Psoas muscle (tissue), 8 donors: ENCODE data around the gene COPS7A. TPM values are rescaled to one million over a fixed set of nuclear protein-coding genes. Genes with fewer than 3 reads are reported as not detected.

ENCODE experiments used
- ATAC-seq, 4 donors: fragments of 200-7000 bp; cut with Tn5 transposase; one replicate each; pipeline ENCODE4 v1.9.1; 2020; ENCODE audit warnings: moderate library complexity in 3 of 4, mild to moderate bottlenecking in 2 of 4
- DNase-seq, 2 donors: peaks; one replicate each; pipeline ENCODE4 v3.0.0-alpha.2; 2020
- H3K27ac ChIP-seq: fragments of 200-600 bp; one replicate; pipeline ENCODE4 v1.8.0; 2022
- H3K27me3 ChIP-seq, 3 donors: fragments of 200-600 bp in 1 of 3; one replicate each; pipeline versions ENCODE4 v1.6.1 to v1.8.0; 2013 to 2022; ENCODE audit warnings: low read length in 2 of 3, mild to moderate bottlenecking in 2 of 3, moderate library complexity in 1 of 3; ENCODE audit not compliant: insufficient read depth in 3 of 3
- H3K36me3 ChIP-seq, 2 donors: fragments of 200-600 bp in 1 of 2; one replicate each; pipeline versions ENCODE4 v1.6.1 to v1.8.0; 2013 to 2022; ENCODE audit warnings: low read depth in 1 of 2, mild to moderate bottlenecking in 1 of 2, moderate library complexity in 1 of 2; ENCODE audit not compliant: insufficient read depth in 1 of 2
- H3K4me1 ChIP-seq: fragments of 200-600 bp; one replicate; pipeline ENCODE4 v1.8.0; 2022
- H3K4me3 ChIP-seq: fragments of 200-600 bp; one replicate; pipeline ENCODE4 v1.8.0; 2022; ENCODE audit warnings: mild to moderate bottlenecking
- H3K9me3 ChIP-seq: fragments of 200-600 bp; one replicate; pipeline ENCODE4 v1.8.0; 2022
- WGBS, 3 donors: extraction: QIAGEN DNeasy Blood & Tissue Kit; methylation state at CpG; one replicate each; pipeline versions ENCODE4 v1.1.6 to v1.1.7; 2013; 5-methylcytosine and 5-hydroxymethylcytosine counted together
- intact Hi-C, 2 donors: fragments of 100-400 bp; cut with DNase I; formaldehyde crosslinking; loops; one replicate each; pipeline versions ENCODE4 v1.11.0 to v1.14.2; 2022
- polyA plus RNA-seq, 3 donors: library from polyadenylated mRNA; stranded (reverse); fragments of 200-250 nt; gene quantifications; one replicate each; pipeline ENCODE4 v1.2.3, GENCODE V29; 2013
- total RNA-seq, 4 donors: library from RNA; stranded (reverse); fragmentation: NEBNext Ultra II Directional in 2 of 4; extraction: Animal tissue kit (Norgen Biotek cat#: 25700) in 2 of 4; gene quantifications; one replicate each; pipeline versions ENCODE4 v1.2.1 to v1.2.4, GENCODE V29; 2021 to 2023
- TF ChIP-seq, protein P1 (sequence below): fragments of 200-600 bp; IDR thresholded peaks from one replicate; pipeline ENCODE4 v1.8.0; 2022; ENCODE audit warnings: antibody characterized with exemption
- donor health status: healthy with polysubstance abuse.
- donor health status: DM: no; HTN: no; CAD: no; lungs with moderate emphysema.
- donor health status: Bipolar disorder and iron deficiency.
- donor health status: healthy.
- donor health status: DM: yes; HTN: yes; CAD: no.
- donor health status: DM: no; HTN: no; CAD: no.
- donor health status: DM: no; HTN: no; CAD: no.
- donor health status: DM: yes; HTN: yes; CAD: no.

The COPS7A gene
- total and polyA plus RNA-seq, 7 donors, result 72.3 to 157 (median 79.2) TPM

DNA sequence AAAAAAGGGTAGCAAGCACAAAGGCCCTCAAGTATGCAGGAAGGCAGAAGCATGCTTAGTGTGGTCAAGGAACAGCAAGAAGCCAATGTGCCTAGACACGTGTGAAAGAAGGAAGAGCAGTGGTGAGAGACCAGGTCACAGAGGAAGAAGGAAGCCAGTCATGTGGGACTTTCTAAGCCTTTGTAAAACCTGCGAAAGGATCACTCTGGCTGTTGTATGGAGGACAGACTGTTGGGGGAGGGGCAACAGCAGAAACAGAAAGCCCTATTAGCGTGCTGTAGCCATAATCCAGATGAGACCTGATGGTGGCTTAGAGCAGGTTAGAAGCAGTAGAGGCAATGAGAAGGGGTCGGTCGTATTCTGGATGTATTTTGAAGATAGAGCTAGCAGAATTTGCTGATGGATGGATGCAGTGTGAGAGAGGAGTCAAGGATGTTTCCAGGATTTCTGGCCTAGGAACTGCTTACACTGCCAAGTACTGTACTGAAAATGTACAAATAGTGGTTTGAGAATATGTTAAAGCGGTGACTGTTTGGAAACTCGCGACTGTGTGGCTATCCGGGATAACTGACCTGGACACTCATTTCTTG, 34.8 kb downstream of the COPS7A start:
- intact Hi-C loops, result loop anchor here in 1 of 2 donors (10.0 kb wide), 1 partner anchor 66 kb away; the partner anchor contains the start of genes GPR162 and P3H3
- Histone ChIP-seq H3K9me3 (no peaks in the 10 kb centered on the region), H3K36me3 (no peaks in the 10 kb centered on the region), H3K27ac (no peak overlapping the region), H3K4me1 (peaks cover 4% of the 10 kb centered on the region), H3K27me3 (no peaks in the 10 kb centered on the region), H3K4me3 (no peak overlapping the region)
- TF ChIP-seq, protein P1, sequence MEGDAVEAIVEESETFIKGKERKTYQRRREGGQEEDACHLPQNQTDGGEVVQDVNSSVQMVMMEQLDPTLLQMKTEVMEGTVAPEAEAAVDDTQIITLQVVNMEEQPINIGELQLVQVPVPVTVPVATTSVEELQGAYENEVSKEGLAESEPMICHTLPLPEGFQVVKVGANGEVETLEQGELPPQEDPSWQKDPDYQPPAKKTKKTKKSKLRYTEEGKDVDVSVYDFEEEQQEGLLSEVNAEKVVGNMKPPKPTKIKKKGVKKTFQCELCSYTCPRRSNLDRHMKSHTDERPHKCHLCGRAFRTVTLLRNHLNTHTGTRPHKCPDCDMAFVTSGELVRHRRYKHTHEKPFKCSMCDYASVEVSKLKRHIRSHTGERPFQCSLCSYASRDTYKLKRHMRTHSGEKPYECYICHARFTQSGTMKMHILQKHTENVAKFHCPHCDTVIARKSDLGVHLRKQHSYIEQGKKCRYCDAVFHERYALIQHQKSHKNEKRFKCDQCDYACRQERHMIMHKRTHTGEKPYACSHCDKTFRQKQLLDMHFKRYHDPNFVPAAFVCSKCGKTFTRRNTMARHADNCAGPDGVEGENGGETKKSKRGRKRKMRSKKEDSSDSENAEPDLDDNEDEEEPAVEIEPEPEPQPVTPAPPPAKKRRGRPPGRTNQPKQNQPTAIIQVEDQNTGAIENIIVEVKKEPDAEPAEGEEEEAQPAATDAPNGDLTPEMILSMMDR, result no peak
- ATAC-seq (no peak), DNase-seq (no peak)
- WGBS, 3 donors, result 85 to 86% (median 86%) methylated on average over 9 of the region's 9 CpGs

- no peak overlapping the region for H3K4me3 ChIP-seq
- intact Hi-C loops, result loop anchor here in 1 of 2 donors (10.0 kb wide), 1 partner anchor 65 kb away; the partner anchor contains the start of genes GPR162 and P3H3
- H3K9me3 ChIP-seq, result no peaks in the 10 kb centered on the region
- no peaks in the 10 kb centered on the region for H3K27me3 ChIP-seq
- ATAC-seq (no peak), DNase-seq (no peak)
- H3K27ac ChIP-seq, result no peak overlapping the region
- WGBS, 3 donors, result 83 to 87% (median 85%) methylated on average over 5 of the region's 5 CpGs
- no peaks in the 10 kb centered on the region for H3K36me3 ChIP-seq
- H3K4me1 ChIP-seq, result peaks cover 3% of the 10 kb centered on the region
- TF ChIP-seq, protein P1, result no peak
These were observed 35.9 kb downstream of the COPS7A start for GRCh38 chr12:6759741-6760140.

DNA sequence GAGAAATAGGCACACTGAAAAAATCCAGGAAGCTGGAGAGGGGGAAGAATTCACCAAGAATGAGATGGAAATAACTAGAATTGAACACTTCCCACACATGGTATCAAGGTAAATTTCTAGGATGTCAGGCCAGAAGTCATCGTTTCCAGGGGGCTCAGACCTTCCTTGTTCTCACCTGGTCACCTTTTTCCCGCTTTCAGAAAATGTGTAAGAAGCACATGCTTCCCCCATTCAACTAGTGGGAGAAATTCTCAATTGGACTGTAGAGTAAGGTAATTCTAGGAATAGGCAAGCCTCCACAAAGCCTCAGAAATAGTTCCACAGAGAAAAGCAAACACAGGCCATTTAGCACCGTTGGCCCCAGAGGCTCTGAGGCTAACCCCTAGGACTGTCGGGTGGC, 39.5 kb downstream of the COPS7A start:
- Histone ChIP-seq H3K4me3 (peak overlapping the region; percentile 84), H3K9me3 (no peaks in the 10 kb centered on the region), H3K27ac (peak overlapping the region; percentile 80), H3K27me3 (peaks cover 0 to 9% (median 0%) of the 10 kb centered on the region in 3 donors), H3K36me3 (no peaks in the 10 kb centered on the region), H3K4me1 (peaks cover 17% of the 10 kb centered on the region)
- DNase-seq (no peak), ATAC-seq (no peak)
- TF ChIP-seq, protein P1, result no peak
- WGBS, 3 donors, result 50 to 56% (median 53%) methylated on average over 4 of the region's 4 CpGs
- intact Hi-C loops, result no loop called here

GRCh38 chr12:6764011-6764828, 40.4 kb downstream of the COPS7A start:
- DNase-seq (peak; percentile 90 to 94), ATAC-seq (peak; percentile 82 to 89 (median 86))
- WGBS, 3 donors, result 3 to 6% (median 4%) methylated on average over 15 to 16 of the region's 16 CpGs

More at GRCh38 chr12:6764011-6764828, 40.4 kb downstream of the COPS7A start:
- peak overlapping the region; percentile 84 for H3K4me3 ChIP-seq
- intact Hi-C loops, result no loop called here
- no peaks in the 10 kb centered on the region for H3K9me3 ChIP-seq
- H3K4me1 ChIP-seq, result peaks cover 25% of the 10 kb centered on the region
- peaks cover 0 to 9% (median 0%) of the 10 kb centered on the region in 3 donors for H3K27me3 ChIP-seq
- TF ChIP-seq, protein P1, result no peak
- no peaks in the 10 kb centered on the region for H3K36me3 ChIP-seq
- H3K27ac ChIP-seq, result peak overlapping the region; percentile 80
